Measurements from ENCODE around the gene CORO7. TPM values are rescaled to one million over a fixed set of nuclear protein-coding genes. Genes with fewer than 3 reads are reported as not detected.

Gene CORO7
- total RNA-seq, 1 donor, result 107 TPM

GRCh38 chr16:4426722-4427372, 10.5 kb upstream of the CORO7 start:
- DNase-seq (ENCODE audit: low read depth in 2 of 3, low spot score in 2 of 3), result no peak

- no peak for DNase-seq (ENCODE audit: low read depth in 2 of 3, low spot score in 2 of 3)
Measured at GRCh38 chr16:4426021-4426684, 9.8 kb upstream of the CORO7 start.

GRCh38 chr16:4425378-4426020, 9.1 kb upstream of the CORO7 start, which contains the start of gene DNAJA3:
TSS of gene DNAJA3 (plus strand) at chr16:4425868. CDS start at chr16:4425882, 14 bp downstream.
- peak; percentile 95 to 96 (median 96) for DNase-seq (ENCODE audit: low read depth in 2 of 3, low spot score in 2 of 3)

GRCh38 chr16:4420505-4421105, 4.2 kb upstream of the CORO7 start:
- no peak for DNase-seq (ENCODE audit: low read depth in 2 of 3, low spot score in 2 of 3)

GRCh38 chr16:4419402-4419959, 3.1 kb upstream of the CORO7 start:
- no peak for DNase-seq (ENCODE audit: low read depth in 2 of 3, low spot score in 2 of 3)

GRCh38 chr16:4415538-4416199, 727 bp downstream of the CORO7 start:
- DNase-seq (ENCODE audit: low read depth in 2 of 3, low spot score in 2 of 3), result peak in 2 of 3 donors; percentile 78 to 83

GRCh38 chr16:4414187-4414917, 2.0 kb downstream of the CORO7 start:
- peak in 1 of 3 donors; percentile 63 for DNase-seq (ENCODE audit: low read depth in 2 of 3, low spot score in 2 of 3)

- no peak for DNase-seq (ENCODE audit: low read depth in 2 of 3, low spot score in 2 of 3)
Measured at GRCh38 chr16:4412854-4413253, 3.5 kb downstream of the CORO7 start.

- DNase-seq (ENCODE audit: low read depth in 2 of 3, low spot score in 2 of 3), result no peak
Measured at GRCh38 chr16:4412159-4412558, 4.2 kb downstream of the CORO7 start.

- no peak for DNase-seq (ENCODE audit: low read depth in 2 of 3, low spot score in 2 of 3)
Measured at GRCh38 chr16:4411684-4412083, 4.7 kb downstream of the CORO7 start.

- DNase-seq (ENCODE audit: low read depth in 2 of 3, low spot score in 2 of 3), result no peak
Measured at GRCh38 chr16:4410335-4411075, 5.9 kb downstream of the CORO7 start.

- DNase-seq (ENCODE audit: low read depth in 2 of 3, low spot score in 2 of 3), result no peak
Measured at GRCh38 chr16:4409081-4409932, 7.1 kb downstream of the CORO7 start.

GRCh38 chr16:4408323-4408690, 8.1 kb downstream of the CORO7 start:
- no peak for DNase-seq (ENCODE audit: low read depth in 2 of 3, low spot score in 2 of 3)

- DNase-seq (ENCODE audit: low read depth in 2 of 3, low spot score in 2 of 3), result no peak
Measured at GRCh38 chr16:4407543-4408322, 8.7 kb downstream of the CORO7 start.

- DNase-seq (ENCODE audit: low read depth in 2 of 3, low spot score in 2 of 3), result no peak
Measured at GRCh38 chr16:4404967-4405696, 11.3 kb downstream of the CORO7 start.

- DNase-seq (ENCODE audit: low read depth in 2 of 3, low spot score in 2 of 3), result peak in 2 of 3 donors; percentile 29 to 46
Measured at GRCh38 chr16:4404247-4404966, 12.0 kb downstream of the CORO7 start.
